HG03558 (cell line): ENCODE data around the gene NUTM2D.
"Not testable (repeated sequence)": the region's sequence is repeated elsewhere in the genome, so short reads cannot be mapped to it uniquely, and the experiment has no call there.

ENCODE experiments used
- ATAC-seq: cut with Tn5 transposase; IDR thresholded peaks from one replicate; pipeline ENCODE4 v1.9.1; 2021; ENCODE audit warnings: moderate number of reproducible peaks; ENCODE audit not compliant: unreplicated experiment; ENCODE audit errors: extremely low read depth

NUTM2D gene

GRCh38 chr10:87358159-87358558, 615 bp downstream of the NUTM2D start:
- not testable (repeated sequence) for ATAC-seq

DNA sequence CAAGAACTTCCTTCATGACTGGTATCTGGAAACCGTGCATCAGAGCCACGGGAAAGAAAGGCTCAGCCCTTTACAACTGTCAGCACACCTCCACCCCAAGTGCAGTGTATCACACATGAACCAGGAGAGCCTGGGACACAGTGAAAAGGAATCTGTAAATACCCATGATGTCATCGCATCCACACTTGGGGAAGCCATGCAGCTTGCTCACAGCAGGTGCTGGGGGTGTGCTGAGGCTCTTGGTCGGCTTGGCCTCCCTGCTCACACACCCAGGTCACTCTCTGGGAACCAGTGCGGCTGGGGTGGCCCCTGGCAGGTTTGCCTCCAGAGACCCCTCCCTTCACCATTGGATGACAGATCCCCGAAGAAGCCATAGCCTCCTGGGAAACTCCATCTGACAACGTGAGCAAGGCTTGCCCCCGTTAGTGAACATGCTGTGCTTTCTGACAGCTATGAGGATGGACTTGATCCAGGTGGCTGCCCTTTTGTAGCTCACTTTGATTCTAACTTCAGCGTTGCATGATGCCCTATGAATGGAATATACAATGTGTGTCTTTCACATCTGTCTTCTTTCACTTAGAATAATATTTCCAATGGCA, 12.1 kb downstream of the NUTM2D start:
- ATAC-seq: not testable (repeated sequence)

DNA sequence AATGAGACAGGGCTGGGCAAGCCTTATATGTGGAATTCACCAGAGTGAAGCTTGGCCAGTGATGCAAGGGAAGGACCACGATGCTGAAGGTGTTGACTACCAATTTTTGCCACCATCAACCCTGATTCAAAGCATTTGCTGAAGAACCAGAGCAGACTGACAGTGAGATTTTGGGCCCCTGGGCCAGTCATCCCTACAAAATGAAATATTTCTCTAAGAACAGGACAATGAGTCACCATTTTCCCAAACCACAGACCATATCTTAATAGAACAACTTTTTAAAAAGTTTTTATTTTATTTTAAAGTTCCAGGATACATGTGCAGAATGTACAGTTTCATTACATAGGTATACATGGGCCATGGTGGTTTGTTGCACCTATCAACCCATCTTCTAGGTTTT, 16.5 kb downstream of the NUTM2D start:
- not testable (repeated sequence) for ATAC-seq

- not testable (repeated sequence) for ATAC-seq
Observed at GRCh38 chr10:87379115-87379514, 21.6 kb downstream of the NUTM2D start.

GRCh38 chr10:87383149-87383857, 25.8 kb downstream of the NUTM2D start:
- ATAC-seq: not testable (repeated sequence)

- not testable (repeated sequence) for ATAC-seq
Observed at GRCh38 chr10:87384283-87384682, 26.7 kb downstream of the NUTM2D start.

GRCh38 chr10:87385762-87386360, 28.3 kb downstream of the NUTM2D start:
- not testable (repeated sequence) for ATAC-seq

DNA sequence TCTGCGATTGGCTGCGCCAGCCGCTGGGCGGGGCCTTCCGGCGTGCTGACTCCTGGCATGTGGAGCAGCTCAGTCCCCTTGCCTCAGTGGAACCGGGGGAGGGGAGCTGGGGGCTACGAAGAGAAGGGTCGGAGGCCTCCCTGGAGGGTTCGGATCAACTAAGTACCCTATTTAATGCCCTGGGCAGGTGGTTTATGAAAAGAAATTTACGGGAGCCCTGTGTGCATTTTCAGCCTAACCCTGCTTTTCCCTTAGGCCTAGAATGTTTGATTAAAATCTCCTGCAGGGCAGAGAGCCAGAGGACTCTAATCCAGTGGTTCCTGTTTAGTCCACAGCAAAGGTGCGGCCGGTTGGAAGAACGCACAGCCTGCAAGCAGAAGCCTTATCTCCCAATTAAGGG, 33.8 kb downstream of the NUTM2D start:
- not testable (repeated sequence) for ATAC-seq

DNA sequence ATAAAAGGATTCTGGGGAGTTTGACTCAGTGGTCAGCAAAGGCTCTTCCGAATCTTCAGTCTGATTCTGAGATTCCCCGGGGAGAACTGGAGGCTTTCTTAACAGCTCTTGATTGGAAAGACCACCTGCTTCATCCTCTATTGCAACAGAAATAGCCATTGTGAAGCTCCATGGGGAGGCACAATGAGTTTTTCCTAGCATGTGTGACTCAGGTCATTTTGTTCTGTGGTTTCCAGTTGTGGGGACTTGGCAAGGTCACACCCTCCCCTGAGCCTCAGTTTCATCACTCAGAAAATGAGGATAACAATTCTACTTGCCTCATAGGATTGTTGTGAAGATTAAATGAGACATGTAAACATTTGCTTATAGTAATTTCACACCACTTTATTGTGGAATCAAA, 38.7 kb downstream of the NUTM2D start:
- not testable (repeated sequence) for ATAC-seq

- ATAC-seq: not testable (repeated sequence)
Observed at GRCh38 chr10:87398436-87398835, 40.9 kb downstream of the NUTM2D start.

GRCh38 chr10:87407516-87408467, 50.2 kb downstream of the NUTM2D start:
- ATAC-seq: not testable (repeated sequence)

- ATAC-seq: not testable (repeated sequence)
Observed at GRCh38 chr10:87413921-87414320, 56.4 kb downstream of the NUTM2D start.
